HG03565 (cell line): Measurements from ENCODE around the gene UPK3BL2.
A peak's percentile ranks its signal among the peaks of the same experiment; 100 is the strongest.
"Not testable (repeated sequence)": the region's sequence is repeated elsewhere in the genome, so short reads cannot be mapped to it uniquely, and the experiment has no call there.

Experiments
- ATAC-seq: cut with Tn5 transposase; IDR thresholded peaks from one replicate; pipeline ENCODE4 v1.9.1; 2021; ENCODE audit warnings: mild to moderate bottlenecking, moderate library complexity; ENCODE audit not compliant: unreplicated experiment

The UPK3BL2 gene, protein sequence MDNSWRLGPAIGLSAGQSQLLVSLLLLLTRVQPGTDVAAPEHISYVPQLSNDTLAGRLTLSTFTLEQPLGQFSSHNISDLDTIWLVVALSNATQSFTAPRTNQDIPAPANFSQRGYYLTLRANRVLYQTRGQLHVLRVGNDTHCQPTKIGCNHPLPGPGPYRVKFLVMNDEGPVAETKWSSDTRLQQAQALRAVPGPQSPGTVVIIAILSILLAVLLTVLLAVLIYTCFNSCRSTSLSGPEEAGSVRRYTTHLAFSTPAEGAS

DNA sequence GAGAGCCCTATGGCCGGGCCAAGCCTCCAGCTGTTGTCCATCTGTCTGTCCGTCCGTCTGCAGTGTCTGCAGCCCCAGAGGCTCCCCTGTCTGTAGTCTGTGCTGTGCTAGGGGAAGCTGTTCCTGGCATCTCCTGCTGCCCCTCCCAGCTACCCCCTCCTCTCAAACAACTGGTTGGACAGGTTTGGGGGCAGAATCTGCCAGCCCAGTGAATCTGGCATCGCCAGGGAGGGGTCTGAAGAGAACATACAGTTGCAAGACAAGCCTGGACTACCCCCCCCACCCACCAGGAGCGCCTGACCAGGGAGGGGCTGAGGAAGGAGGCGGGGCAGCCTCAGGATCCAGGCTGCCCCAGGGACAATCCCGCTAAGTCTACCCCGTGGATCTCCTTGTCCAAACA, at the start of gene UPK3BL2:
UPK3BL2 (minus strand) TSS at position 101 of the 400 bp plus-strand sequence; CDS start at position 41, 60 bp downstream.
- ATAC-seq = not testable (repeated sequence)

DNA sequence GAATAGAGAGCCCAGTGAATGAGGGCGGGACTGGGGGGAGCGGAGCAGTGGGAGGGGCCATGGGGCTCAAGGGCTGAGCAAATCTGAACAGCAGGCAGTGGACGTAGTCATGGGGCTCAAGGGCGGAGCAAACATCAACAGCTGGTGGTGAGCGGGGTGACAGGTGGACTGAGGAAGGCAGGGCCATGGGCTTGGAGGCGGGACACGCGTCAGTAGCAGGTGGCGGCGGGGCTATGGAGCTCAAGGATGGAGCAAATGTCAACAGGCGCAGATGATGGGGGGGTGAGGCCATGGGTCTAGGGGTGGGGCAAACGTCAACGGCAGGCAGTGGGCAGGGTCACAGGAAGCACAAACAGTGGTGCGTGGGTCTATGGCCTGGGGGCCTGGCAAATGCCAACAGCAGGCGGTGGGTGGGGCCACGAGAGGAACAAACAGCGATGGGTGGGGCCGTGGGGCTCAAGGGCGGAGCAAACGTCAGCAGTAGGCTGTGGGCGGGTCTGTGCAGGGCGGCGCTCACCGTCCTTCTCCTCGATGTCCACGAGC, 49.1 kb upstream of the UPK3BL2 start:
- not testable (repeated sequence) for ATAC-seq

DNA sequence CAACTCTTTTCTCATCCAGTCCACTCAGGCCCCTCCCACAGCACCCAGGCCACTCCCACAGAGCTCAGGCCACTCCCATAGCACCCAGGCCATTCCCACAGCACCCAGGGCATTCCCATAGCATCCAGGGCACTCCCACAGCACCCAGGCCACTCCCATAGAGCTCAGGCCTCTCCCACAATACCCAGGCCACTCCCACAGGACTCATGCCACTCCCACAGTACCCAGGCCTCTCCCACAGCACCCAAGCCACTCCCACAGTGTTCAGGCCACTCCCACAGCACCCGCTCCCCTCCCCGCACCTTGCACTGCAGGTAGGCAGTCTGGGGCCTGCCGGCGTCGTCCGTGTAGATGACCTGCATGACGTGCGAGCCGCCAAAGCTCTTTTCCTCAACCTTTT, 46.4 kb upstream of the UPK3BL2 start:
- peak; percentile 32 for ATAC-seq

DNA sequence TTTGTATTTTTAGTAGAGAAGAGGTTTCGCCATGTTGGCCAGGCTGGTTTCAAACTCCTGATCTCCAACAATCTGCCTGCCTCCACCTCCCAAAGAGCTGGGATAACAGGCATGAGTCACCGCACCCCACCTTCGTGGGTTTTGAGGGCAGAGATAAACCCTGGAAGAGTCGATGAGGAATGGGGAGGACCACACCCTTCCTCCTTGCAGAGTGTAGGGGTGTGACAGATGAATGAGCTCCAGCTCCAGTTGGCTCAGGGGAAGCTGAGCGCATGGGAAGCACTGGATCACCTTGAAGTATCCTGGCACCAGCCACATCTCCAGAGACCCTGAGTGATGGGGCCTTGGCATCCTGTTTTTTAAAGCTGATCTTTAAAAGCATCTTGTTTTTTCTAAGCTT, 40.0 kb upstream of the UPK3BL2 start:
- not testable (repeated sequence) for ATAC-seq

DNA sequence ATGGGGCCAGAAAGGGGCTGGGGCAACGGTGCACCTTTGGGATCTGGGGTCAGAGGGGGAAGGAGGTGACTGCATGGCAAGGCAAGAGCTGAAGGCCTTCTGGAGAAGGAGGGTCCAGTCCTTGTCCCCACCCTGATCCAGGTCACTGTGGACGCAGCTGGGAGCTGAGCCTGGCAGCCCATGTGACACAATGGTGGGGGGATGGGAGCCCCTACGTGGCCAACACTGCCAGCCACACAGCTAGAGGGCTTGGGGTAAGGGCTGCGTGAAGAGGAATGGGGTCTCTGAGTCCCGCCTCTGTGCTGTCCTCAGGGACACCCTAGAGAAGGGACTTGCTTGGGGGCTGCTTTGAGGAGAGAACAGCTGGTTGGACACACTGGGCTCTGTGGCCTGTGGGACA, 38.2 kb upstream of the UPK3BL2 start:
- not testable (repeated sequence) for ATAC-seq

DNA sequence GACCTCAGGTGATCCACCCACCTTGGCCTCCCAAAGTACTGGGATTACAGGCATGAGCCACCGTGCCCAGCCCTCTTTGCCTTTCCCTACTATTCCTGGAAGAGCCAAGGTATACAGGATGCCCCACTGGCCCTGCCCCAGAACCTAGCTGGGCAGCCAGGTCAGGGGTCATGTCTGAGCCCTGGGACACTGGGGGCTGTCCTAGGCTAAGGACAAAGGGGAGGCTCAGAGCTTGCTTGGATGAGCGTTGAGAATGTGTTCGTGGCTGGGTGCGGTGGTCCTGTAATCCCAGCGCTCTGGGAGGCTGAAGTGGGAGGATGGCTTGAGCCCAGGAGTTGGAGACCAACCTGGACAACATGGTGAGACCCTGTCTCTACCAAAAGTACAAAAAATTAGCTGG, 35.0 kb upstream of the UPK3BL2 start:
- ATAC-seq = not testable (repeated sequence)

DNA sequence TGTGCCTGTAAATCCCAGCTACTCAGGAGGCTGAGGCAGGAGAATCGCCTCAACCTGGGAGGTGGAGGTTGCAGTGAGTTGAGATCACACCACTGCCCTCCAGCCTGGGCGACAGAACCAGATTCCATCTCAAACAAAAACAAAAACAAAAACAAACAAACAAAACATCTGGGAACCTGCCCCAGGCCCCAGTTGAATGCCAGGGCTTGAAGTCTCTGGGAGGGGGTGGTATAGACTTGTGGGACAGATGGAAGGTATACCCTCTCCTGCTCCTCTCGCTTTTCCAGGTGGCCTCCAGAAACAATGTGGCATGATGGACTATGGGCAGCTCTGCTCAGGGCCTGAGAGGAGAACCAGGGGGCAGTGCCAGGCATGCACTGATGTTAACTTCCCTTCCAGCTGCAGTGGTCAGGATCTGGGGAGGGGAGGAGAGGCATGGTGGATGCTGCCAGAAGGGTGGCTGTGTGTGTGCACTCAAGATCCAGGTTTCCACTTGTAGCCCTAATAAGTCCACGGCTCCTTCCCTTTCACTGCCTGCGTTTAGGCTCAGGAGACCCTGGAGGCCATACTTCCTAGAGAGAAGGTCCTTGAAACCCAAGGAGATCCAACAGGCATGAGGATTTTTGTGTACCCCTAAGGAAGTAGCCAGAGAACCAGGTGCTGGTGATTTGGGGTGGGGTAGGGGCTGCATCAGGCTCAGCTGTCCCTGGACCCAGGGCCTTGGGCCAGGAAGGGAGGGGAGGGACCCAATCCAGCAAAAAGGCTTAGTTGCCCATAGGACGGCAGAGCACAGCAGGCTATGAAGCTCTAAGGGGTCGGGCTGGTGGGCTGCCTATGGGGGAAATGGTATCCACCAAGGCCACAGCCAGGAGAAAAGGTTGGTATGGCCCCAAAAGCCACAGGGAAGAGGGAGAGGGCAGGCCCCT, 34.1 kb upstream of the UPK3BL2 start:
- ATAC-seq = not testable (repeated sequence)

DNA sequence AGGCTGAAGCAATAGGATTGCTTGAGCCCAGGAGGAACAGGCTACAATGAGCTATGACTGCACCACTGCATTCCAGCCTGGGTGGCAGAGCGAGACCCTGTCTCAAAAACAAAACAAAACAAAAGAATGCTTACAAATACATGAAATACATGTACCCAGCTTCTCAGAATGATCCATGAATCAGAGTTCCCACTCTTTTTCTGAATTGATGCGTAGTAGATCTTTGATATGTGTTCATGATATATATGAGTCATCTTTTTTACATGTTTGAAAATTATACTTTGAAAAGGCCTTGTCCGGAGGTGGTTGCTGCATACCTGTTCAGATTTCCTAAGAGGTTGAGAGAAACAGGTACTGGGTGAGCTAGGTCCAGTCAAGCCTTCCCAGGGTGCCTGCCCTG, 32.9 kb upstream of the UPK3BL2 start:
- not testable (repeated sequence) for ATAC-seq

DNA sequence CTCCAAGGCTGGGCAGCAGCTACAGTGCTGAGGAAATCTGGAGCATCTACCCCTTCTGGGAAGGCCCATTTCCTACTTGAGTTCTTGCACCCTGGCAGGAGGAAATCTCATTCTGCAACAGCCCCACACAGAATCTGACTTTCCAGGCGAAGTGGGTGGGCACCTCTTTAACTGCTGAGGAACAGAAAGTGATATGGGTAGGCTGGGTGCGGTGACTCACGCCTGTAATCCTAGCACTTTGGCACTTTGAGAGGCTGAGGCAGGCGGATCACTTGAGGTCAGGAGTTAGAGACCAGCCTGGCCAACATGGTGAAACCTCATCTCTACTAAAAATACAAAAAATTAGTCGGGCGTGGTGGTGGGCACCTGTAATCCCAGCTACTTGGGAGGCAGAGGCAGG, 31.1 kb upstream of the UPK3BL2 start:
- ATAC-seq = not testable (repeated sequence)

DNA sequence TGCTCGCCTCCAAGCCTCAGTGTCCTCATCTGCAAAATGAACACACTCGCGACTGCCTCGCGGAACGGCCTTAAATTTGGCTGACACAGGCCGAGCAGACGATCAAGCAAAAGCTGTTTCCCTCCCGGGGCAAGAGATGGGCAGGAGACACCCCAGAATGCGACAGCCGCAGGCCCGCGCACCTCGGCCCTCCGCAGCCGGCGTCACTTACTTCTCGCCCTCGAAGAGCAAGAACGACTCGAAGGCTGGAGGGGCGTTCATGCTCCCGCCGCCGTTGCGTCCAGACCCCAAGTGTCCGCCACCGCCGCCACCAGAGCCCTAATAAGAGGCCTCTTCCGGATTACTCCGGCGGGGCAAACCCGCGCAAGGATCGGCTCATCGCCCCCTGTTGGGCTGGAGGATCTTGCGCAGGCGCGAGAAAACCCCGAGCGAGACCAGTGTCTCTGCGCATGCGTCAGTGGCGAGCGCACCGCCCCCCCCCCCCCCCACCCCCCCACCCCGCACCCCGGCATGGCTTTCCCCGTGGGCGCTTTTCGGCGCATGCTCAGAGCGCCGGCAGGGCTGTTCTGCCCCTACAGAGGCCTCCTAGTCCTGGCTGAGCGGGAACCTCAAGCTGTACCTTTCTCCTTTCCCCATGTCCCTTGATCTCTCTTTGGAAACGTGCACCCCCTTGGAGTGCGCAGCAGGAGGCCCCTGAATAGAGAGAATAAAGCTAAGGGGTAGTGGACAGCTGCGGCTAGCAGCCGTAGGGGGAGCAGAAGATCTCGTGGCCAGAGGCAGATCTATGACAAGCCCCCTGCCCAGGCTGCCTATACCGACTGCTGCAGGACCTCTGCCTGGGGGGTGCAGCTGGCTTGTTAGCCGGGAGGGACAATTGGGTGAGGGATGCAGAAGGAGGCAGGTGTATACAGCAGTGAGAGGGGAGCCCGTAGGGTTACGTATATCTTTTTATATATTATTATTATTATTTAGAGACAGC, 29.1 kb upstream of the UPK3BL2 start, which contains the start of gene POLR2J3:
POLR2J3 (minus strand) TSS at position 323 of the 979 bp plus-strand sequence; CDS start at position 261, 62 bp downstream.
- peak; percentile 94 for ATAC-seq

DNA sequence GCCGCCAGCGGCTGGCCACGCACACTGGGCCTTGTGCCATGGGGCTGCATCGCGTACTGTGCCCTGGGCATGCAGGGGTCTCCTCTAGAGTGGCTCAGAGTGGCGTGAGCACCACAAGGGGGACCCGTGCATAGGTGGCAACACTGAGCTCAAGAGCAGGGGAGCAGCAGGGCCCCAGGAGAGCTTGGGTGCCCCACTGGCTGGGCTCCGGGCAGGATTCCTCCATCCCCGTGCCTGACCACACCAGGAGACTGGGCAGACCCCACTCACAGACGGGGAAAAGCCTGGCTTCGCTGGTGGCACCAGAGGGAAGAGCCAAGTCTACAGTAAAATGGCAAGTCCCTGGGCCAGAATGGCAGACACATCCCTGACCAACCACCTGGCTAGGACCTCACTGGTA, 25.1 kb upstream of the UPK3BL2 start:
- not testable (repeated sequence) for ATAC-seq

DNA sequence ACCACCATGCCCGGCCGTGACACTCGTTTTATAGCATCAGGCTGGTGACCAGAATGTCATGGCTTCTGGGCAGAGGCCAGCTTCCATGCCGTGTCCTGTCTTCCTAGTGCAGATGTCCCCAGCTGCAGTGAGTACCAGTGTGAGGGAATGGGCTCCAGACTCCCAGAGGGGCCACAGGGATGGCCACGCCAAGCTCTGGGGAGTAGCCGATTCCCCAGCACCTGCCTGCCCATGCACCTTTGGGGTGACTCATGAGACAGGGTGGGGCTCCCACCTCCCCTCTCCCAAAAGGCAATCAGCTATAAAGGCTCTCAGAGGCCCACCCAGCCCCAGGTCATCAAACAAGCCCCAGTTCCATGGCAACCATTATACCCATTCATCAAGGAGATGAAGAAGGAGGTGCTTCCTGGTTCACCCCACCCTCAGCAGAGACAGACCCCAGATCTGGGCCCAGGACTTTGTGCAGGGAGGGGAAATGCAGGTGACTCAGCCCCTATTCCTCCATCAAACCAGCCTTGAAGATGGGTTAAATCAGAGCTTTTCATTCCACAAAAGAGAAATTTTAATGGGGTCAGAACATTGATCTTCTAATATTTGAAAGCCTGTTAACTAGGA, 7.4 kb upstream of the UPK3BL2 start, which contains the start of gene SPDYE2:
SPDYE2 (plus strand) TSS at position 419 of the 615 bp plus-strand sequence. CDS start 2,030 bp downstream, outside the sequence.
- ATAC-seq = not testable (repeated sequence)

DNA sequence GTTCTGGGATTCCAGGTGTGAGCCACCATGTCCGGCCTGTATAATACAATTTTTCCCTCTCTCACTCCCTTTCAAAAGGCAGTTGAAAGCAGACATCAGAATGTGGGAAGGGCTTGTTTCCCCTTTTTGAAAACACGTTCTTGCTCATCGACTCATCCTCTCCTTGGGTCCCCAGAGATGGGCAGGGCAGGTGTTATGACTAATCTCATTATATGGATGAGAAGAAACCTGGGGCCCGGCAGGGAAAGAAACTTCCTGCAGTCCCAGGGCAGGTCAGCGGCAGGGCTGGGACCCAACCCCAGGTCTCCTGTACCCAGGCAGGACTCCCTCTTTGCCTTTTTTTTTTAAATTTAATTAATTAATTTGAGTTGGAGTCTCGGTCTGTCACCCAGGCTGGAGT, 2.9 kb upstream of the UPK3BL2 start:
- peak; percentile 84 for ATAC-seq

DNA sequence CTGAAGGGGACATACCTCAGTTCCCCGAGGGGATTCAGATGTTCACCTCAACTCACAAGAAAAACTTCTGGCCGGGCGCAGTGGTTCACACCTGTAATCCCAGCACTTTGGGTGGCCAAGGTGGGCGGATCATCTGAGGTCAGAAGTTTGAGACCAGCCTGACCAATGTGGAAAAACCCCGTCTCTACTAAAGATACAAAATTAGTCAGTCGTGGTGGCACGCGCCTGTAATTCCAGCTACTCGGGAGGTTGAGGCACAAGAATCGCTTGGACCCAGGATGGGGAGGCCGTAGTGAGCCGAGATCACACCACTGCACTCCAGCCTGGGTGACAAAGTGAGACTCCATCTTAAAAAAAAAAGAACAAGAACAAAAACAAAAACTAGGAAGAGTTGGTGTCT, 1.8 kb upstream of the UPK3BL2 start:
- ATAC-seq = not testable (repeated sequence)

DNA sequence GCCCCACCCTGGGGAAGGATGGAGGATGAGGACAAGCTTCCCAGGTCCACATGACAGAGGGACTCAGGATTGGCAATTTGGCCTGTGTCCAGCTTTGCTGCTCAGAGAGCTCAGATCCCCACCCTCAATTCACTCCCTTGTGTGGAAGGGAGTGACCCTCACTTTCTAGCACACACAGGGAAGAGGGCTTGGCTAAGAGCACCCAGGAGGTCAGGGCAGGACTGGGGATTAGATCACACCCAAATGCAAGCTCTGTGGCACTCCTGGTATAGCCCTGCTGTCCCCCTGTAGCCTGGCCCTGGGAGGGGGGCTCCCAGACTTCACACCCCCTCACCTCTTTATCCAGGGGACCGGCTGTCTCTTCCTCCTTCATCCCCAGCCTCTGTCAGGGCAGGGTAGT, 876 bp upstream of the UPK3BL2 start:
- ATAC-seq = not testable (repeated sequence)

DNA sequence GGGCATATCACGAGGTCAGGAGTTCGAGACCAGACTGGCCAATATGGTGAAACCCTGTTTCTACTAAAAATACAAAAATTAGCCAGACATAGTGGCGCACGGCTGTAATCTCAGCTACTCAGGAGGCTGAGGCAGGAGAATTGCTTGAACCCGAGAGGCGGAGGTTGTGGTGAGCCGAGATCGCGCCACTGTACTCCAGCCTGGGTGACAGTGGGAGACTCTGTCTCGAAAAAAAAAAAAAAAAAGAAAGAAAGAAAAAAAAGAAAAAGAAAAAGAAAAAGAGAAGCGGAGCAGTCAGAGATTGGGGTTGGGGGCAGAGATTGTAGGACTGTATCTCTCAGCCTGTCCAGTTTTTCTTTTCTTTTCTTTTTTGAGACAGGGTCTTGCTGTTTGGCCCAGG, 725 bp downstream of the UPK3BL2 start:
- not testable (repeated sequence) for ATAC-seq

DNA sequence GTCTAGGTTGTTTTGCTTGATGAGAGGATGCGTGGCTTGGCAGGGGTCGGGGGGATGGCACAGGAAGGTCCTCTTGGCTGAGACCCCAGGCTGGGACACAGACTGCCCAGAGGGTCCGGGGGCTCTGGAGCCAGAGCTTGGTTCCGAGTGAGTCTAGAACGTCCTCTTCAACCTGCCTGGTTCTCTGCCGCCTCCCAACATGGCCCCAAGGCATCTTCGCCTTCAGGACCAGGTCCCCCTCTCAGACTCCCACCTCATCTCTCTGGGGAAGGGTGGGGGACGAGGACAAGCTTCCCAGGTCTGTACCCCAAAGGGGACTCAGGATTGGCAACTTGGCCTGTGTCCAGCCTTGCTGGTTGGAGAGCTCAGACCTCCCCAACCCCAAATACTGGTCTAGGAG, 1.4 kb downstream of the UPK3BL2 start:
- ATAC-seq = not testable (repeated sequence)

DNA sequence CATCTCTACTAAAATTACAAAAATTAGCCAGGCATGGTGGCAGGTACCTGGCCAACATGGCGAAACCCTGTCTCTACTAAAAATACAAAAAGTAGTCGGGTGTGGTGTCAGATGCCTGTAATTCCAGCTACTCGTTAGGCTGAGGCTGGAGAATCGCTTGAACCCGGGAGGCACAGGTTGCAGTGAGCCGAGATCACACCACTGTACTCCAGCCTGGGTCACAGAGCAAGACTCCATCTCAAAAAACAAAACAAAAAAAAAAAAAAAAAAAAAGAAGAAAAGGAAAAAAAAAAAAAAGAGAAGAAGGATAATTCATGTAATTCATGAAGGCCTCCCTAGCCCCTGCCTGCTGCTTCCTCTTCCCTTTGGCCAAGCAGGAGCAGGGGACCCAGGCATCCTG, 2.9 kb downstream of the UPK3BL2 start:
- ATAC-seq = not testable (repeated sequence)

DNA sequence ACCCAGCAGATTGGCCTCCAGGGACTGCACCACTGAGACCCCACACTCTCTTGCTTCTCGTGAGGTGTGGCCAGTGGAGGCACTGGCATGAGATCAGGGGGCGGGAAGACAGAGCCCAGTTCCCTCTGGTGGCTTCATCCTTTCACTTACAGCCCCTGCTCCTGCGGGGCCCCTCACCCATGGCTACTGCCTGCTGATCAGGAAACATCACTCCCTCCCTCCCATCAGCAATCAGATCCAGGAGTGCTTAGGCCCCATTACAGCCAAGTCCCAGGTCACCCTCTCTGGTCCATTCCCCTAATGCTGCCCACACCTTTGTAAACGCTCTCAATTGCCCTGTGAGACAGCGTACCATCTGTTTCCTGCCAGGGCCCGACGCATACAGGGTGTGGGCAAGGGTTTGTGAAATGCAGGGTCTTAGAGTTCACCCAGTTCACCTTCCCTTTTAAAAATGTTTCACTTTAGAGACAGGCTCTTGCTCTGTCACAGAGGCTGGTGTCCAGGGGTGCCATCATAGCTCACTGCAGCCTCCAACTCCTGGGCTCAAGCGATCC, 8.4 kb downstream of the UPK3BL2 start:
- not testable (repeated sequence) for ATAC-seq
